SK-N-MC (cell line): ENCODE data around the gene ODC1.

Experiments
- EZH2 ChIP-seq: fragments of 200-600 bp; sonication (generic); IDR thresholded peaks from one replicate; pipeline ENCODE4 v1.6.1; 2017; ENCODE audit warnings: antibody characterized with exemption
- FOXP2 ChIP-seq: optimal IDR thresholded peaks from 2 replicates; pipeline ENCODE3; 2011; ENCODE audit warnings: mild to moderate bottlenecking, moderate library complexity; ENCODE audit not compliant: insufficient read depth; ENCODE audit errors: extremely low read length, control extremely low read depth
- POLR2AphosphoS5 ChIP-seq: IDR thresholded peaks from 2 replicates; pipeline ENCODE4 v1.6.1; 2012; ENCODE audit warnings: mild to moderate bottlenecking, low read depth, low read length, borderline replicate concordance

- TF ChIP-seq POLR2AphosphoS5 = no peak
- TF ChIP-seq EZH2 = no peak
- TF ChIP-seq FOXP2 = no peak
These were observed 3.7 kb downstream of the ODC1 start for GRCh38 chr2:10444463-10444862.
